SK-N-SH (cell line): Measurements from ENCODE around the gene SNTG2. TPM values are rescaled to one million over a fixed set of nuclear protein-coding genes. Genes with fewer than 3 reads are reported as not detected.

ENCODE experiments used
- CTCF ChIA-PET: fragments of 300-600, 350-600 bp; formaldehyde crosslinking; extraction: SDS; loops from one replicate; lab custom pipeline; 2021; lab: Yijun Ruan, JAX
- POLR2A ChIA-PET: fragments of 350-600 bp; sonication (Branson Sonifier 250); formaldehyde crosslinking; extraction: SDS; loops from one replicate; lab custom pipeline; 2020; ENCODE audit warnings: antibody characterized with exemption, inconsistent platforms; lab: Yijun Ruan, JAX
- DNase-seq: peaks from one replicate; pipeline ENCODE4 v3.0.0; 2012
- H2AFZ ChIP-seq: fragments of 200-600 bp; sonication (generic); 2 replicates; pipeline ENCODE4 v1.8.1; 2016; ENCODE audit warnings: antibody characterized with exemption, mild to moderate bottlenecking, low read depth
- H3F3A ChIP-seq: fragments of 200-600 bp; sonication (generic); replicated peaks from 2 replicates; pipeline ENCODE3; 2016; ENCODE audit warnings: antibody characterized with exemption, mild to moderate bottlenecking; ENCODE audit not compliant: insufficient read depth
- H3K27ac ChIP-seq, 2 experiments: fragments of 200-500 bp in 1 of 2; fragments of 200-600 bp in 1 of 2; sonication (Bioruptor generic) in 1 of 2; sonication (generic), shearing (Covaris generic) in 1 of 2; 2 replicates each; pipeline versions ENCODE4 v1.5.1 to v1.6.1; 2014 to 2016; ENCODE audit warnings: low read depth in 2 of 2, inconsistent platforms in 1 of 2, low read length in 1 of 2, mild to moderate bottlenecking in 1 of 2, mixed read lengths in 1 of 2
- H3K27me3 ChIP-seq: fragments of 200-600 bp; sonication (generic), shearing (Covaris generic); 2 replicates; pipeline ENCODE4 v1.6.1; 2016; ENCODE audit warnings: mixed run types; ENCODE audit not compliant: insufficient read depth
- H3K36me3 ChIP-seq, 2 experiments: fragments of 200-500 bp in 1 of 2; fragments of 200-600 bp in 1 of 2; sonication (Bioruptor generic) in 1 of 2; sonication (generic) in 1 of 2; replicated peaks in 1 of 2; 2 replicates each; pipeline versions ENCODE3 to v1.5.1; 2014 to 2016; ENCODE audit warnings: low read length in 1 of 2, mild to moderate bottlenecking in 1 of 2; ENCODE audit not compliant: insufficient read depth in 2 of 2, control insufficient read depth in 1 of 2
- H3K4me1 ChIP-seq, 2 experiments: fragments of 200-500 bp in 1 of 2; fragments of 200-600 bp in 1 of 2; sonication (Bioruptor generic) in 1 of 2; sonication (generic), shearing (Covaris generic) in 1 of 2; 2 replicates each; pipeline versions ENCODE4 v1.5.1 to v1.6.1; 2014 to 2016; ENCODE audit warnings: low read depth in 1 of 2, low read length in 1 of 2, mixed run types in 1 of 2; ENCODE audit not compliant: insufficient read depth in 2 of 2, control insufficient read depth in 1 of 2
- H3K4me2 ChIP-seq: fragments of 200-600 bp; sonication (generic), shearing (Covaris generic); 2 replicates; pipeline ENCODE4 v1.6.1; 2017; ENCODE audit warnings: mixed run types
- H3K4me3 ChIP-seq, 2 experiments: fragments of 200-500 bp in 1 of 2; fragments of 200-600 bp in 1 of 2; sonication (Bioruptor generic) in 1 of 2; sonication (generic), shearing (Covaris generic) in 1 of 2; 2 replicates each; pipeline versions ENCODE4 v1.5.1 to v1.8.1; 2014 to 2016; ENCODE audit warnings: low read depth in 2 of 2, inconsistent platforms in 1 of 2, low read length in 1 of 2, mild to moderate bottlenecking in 1 of 2, mixed read lengths in 1 of 2, moderate library complexity in 1 of 2
- H3K79me2 ChIP-seq: fragments of 200-600 bp; sonication (generic); 2 replicates; pipeline ENCODE4 v1.8.1; 2017; ENCODE audit warnings: mild to moderate bottlenecking; ENCODE audit not compliant: insufficient read depth
- H3K9ac ChIP-seq: fragments of 200-600 bp; sonication (generic); 2 replicates; pipeline ENCODE4 v1.6.1; 2017; ENCODE audit warnings: mixed run types
- H3K9me2 ChIP-seq: fragments of 200-600 bp; sonication (generic); 2 replicates; pipeline ENCODE4 v1.6.1; 2017; ENCODE audit warnings: mixed run types
- H3K9me3 ChIP-seq: fragments of 200-600 bp; sonication (generic); 2 replicates; pipeline ENCODE4 v1.6.1; 2017; ENCODE audit warnings: mixed run types, mild to moderate bottlenecking, moderate library complexity
- H4K20me1 ChIP-seq: fragments of 200-600 bp; sonication (generic); 2 replicates; pipeline ENCODE4 v1.6.1; 2017; ENCODE audit warnings: mild to moderate bottlenecking, mixed run types; ENCODE audit not compliant: insufficient read depth
- CHD2 ChIP-seq: fragments of 150-350 bp; IDR thresholded peaks from 2 replicates; pipeline ENCODE4 v1.6.1; 2018; ENCODE audit warnings: low read length; ENCODE audit not compliant: partially characterized antibody
- CTCF ChIP-seq: fragments of 200-600 bp; sonication (generic); IDR thresholded peaks from 2 replicates; pipeline ENCODE4 v1.6.1; 2017; ENCODE audit warnings: antibody characterized with exemption, mild to moderate bottlenecking, moderate library complexity
- FOSL2 ChIP-seq: IDR thresholded peaks from 2 replicates; pipeline ENCODE4 v1.4.0; 2012; ENCODE audit warnings: low read depth, mild to moderate bottlenecking, moderate library complexity, borderline replicate concordance
- GABPA ChIP-seq: IDR thresholded peaks from 2 replicates; pipeline ENCODE4 v1.4.0; 2012; ENCODE audit warnings: low read depth, mild to moderate bottlenecking
- GATA2 ChIP-seq: sonication (generic); formaldehyde crosslinking; IDR thresholded peaks from 2 replicates; pipeline ENCODE4 v1.5.0; 2020; ENCODE audit warnings: mild to moderate bottlenecking, missing genetic modification reagents
- MAX ChIP-seq: IDR thresholded peaks from 2 replicates; pipeline ENCODE4 v1.4.0; 2012; ENCODE audit warnings: low read depth
- POLR2AphosphoS5 ChIP-seq: IDR thresholded peaks from 2 replicates; pipeline ENCODE4 v1.6.1; 2012; ENCODE audit warnings: low read depth, low read length
- RAD21 ChIP-seq: IDR thresholded peaks from 2 replicates; pipeline ENCODE4 v1.6.1; 2012; ENCODE audit warnings: mild to moderate bottlenecking, low read length
- RCOR1 ChIP-seq: fragments of 150-350 bp; IDR thresholded peaks from 2 replicates; pipeline ENCODE4 v1.6.1; 2017; ENCODE audit warnings: antibody characterized with exemption, low read length
- RFX5 ChIP-seq: IDR thresholded peaks from 2 replicates; pipeline ENCODE4 v1.6.1; 2012; ENCODE audit warnings: mild to moderate bottlenecking, improper control_type of control experiment, low read length
- SIN3A ChIP-seq: IDR thresholded peaks from 2 replicates; pipeline ENCODE4 v1.6.1; 2012; ENCODE audit warnings: low read depth, mild to moderate bottlenecking, low read length, moderate library complexity, borderline replicate concordance
- TEAD4 ChIP-seq: IDR thresholded peaks from 2 replicates; pipeline ENCODE4 v1.4.0; 2012; ENCODE audit warnings: mild to moderate bottlenecking, borderline replicate concordance; ENCODE audit not compliant: insufficient read depth
- WGBS: methylation state at CpG from one replicate; pipeline ENCODE4 v1.1.6; 2017; ENCODE audit warnings: low lambda C conversion rate; 5-methylcytosine and 5-hydroxymethylcytosine counted together
- polyA plus RNA-seq, 3 experiments: library from polyadenylated mRNA; depleted of rRNA; stranded (reverse); fragments of >200 nt; gene quantifications; 2 replicates each; pipeline ENCODE4 v1.2.3, GENCODE V29; 2012

Gene SNTG2
- polyA plus RNA-seq, 1 of the 3 experiments (the other 2 are of a cell fraction) = not detected

GRCh38 chr2:1403565-1403964, 452.9 kb downstream of the SNTG2 start (continued):
- TF ChIP-seq GATA2 (no peak), RFX5 (no peak), RAD21 (no peak), CHD2 (no peak), FOSL2 (no peak), RCOR1 (no peak), MAX (no peak), POLR2AphosphoS5 (no peak)

- Histone ChIP-seq H3F3A (no peaks in the 10 kb centered on the region), H3K27ac (no peak overlapping the region), H3K27me3 (no peaks in the 10 kb centered on the region), H2AFZ (no peak overlapping the region), H3K9ac (no peak overlapping the region), H3K9me2 (no peaks in the 10 kb centered on the region), H3K4me1 (peaks cover 0 to 2% of the 10 kb centered on the region in 2 experiments; a peak in 1 of 4 replicates), H3K4me3 (no peak overlapping the region), H3K9me3 (no peaks in the 10 kb centered on the region), H4K20me1 (no peaks in the 10 kb centered on the region), H3K4me2 (no peak overlapping the region), H3K79me2 (no peaks in the 10 kb centered on the region), H3K36me3 (no peaks in the 10 kb centered on the region)
- WGBS = 12% methylated on average over 1 of the region's 1 CpG
- CTCF ChIA-PET = no interaction called here
- no peak for DNase-seq
- POLR2A ChIA-PET = no interaction called here
- no peak for TF ChIP-seq TEAD4
- TF ChIP-seq SIN3A = no peak
- TF ChIP-seq GABPA = no peak
Observed at GRCh38 chr2:1405124-1405523, 454.5 kb downstream of the SNTG2 start.

- 11% methylated on average over 3 of the region's 3 CpGs for WGBS
- Histone ChIP-seq H3K9me3 (no peaks in the 10 kb centered on the region), H4K20me1 (no peaks in the 10 kb centered on the region), H3K79me2 (no peaks in the 10 kb centered on the region), H3K4me1 (peaks cover 0 to 2% of the 10 kb centered on the region in 2 experiments; a peak in 1 of 4 replicates), H3K9ac (no peak overlapping the region)
- POLR2A ChIA-PET = no interaction called here
- no peak for TF ChIP-seq CTCF
- TF ChIP-seq, all 33 proteins: peak for 0
- DNase-seq = no peak
- no peaks in the 10 kb centered on the region for H3K27me3 ChIP-seq
- H2AFZ ChIP-seq = no peak overlapping the region
- no peaks in the 10 kb centered on the region for H3F3A ChIP-seq
- H3K27ac ChIP-seq = no peak overlapping the region
- H3K4me2 ChIP-seq = no peak overlapping the region
- H3K36me3 ChIP-seq = no peaks in the 10 kb centered on the region
- no peak overlapping the region for H3K4me3 ChIP-seq
- CTCF ChIA-PET = no interaction called here
- H3K9me2 ChIP-seq = no peaks in the 10 kb centered on the region
Observed at GRCh38 chr2:1405967-1406366, 455.3 kb downstream of the SNTG2 start.
